Endometrial microvascular endothelial cells (primary cell): Measurements from ENCODE around the gene SLC9A3. TPM values are rescaled to one million over a fixed set of nuclear protein-coding genes. Genes with fewer than 3 reads are reported as not detected.

Source experiments
- in situ Hi-C: cut with HindIII; loops from 2 replicates; pipeline ENCODE4 v1.10.0; 2017; ENCODE audit warnings: low sequenced_read_pairs, low pct_unique_long_range_greater_than_20kb; ENCODE audit errors: inconsistent ontology term
- total RNA-seq: library from RNA; depleted of rRNA; stranded (reverse); fragments of >200 nt; gene quantifications from one replicate; pipeline ENCODE4 v1.2.3, GENCODE V29; 2015; ENCODE audit errors: inconsistent ontology term

SLC9A3 gene
- total RNA-seq, 1 donor from 2014 or later, result 2.0 TPM

GRCh38 chr5:430214-430925 lies 93.9 kb downstream of the SLC9A3 start:
- in situ Hi-C loops, result no loop called here

DNA sequence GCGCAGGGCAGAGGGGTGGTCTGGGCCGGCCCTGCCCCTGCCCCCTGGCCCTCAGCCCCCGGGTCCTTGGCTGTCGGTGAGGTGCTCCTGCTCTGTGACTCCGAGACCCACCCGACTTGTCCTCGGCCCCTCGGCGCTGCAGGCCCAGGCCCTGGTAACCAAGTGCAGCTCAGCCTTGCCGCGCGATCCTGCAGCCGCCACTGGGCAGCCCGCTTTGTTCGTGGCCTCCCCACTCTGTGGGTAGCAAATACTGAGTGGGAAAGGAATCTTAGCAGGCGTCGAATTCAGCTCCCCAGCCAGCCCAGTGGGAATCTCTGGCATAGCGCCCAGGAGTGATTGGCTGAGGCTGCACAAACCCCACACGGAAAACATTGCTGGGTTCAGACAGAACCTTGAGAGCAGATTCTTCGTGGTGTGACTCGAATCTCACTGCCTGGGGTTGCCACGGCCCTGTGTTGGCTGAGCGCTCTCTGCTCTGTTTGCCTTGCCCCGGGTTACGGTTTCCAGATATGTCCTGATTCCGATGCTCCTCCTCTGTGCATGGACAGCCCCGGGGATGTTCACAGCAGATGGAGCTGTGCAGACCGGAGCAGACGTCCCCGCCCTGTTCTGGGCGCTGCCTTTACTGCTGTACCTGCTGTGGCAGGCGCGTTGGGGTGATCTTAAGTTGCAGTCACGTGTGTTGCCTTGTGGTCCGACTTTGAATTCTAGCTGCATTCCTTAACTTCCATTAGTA lies 94.6 kb downstream of the SLC9A3 start:
- in situ Hi-C loops, result no loop called here

DNA sequence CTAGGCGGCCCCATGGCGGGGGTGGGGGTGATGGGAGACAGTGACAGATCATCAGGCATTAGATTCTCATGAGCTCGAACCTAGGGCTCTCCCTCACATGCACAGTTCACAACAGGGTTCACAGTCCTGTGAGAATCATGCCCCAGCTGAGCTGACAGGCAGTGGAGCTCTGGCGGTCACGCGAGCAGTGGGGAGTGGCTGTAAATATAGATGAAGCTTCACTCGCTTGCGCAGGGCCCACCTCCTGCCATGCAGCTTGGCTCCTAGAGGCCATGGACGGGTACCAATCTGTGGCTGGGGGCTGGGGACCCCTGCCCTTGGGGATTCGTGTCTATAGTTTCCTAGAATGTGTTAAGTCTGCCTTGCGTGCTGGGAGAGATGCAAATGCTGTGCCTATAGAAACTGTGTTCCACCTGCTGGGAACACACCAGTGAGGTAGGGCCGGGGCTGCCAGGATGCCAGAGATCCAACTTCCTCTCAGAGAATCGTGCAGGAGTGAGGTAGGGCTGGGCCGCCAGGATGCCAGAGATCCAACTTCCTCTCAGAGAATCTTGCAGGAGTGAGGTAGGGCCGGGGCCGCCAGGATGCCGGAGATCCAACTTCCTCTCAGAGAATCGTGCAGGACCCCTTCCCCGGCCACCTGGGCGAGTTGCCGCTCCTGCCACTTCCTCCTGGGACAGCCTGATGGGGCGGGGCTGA lies 95.3 kb downstream of the SLC9A3 start:
- in situ Hi-C loops, result no loop called here

- in situ Hi-C loops, result no loop called here
Observed at GRCh38 chr5:428219-428618, 96.0 kb downstream of the SLC9A3 start.

DNA sequence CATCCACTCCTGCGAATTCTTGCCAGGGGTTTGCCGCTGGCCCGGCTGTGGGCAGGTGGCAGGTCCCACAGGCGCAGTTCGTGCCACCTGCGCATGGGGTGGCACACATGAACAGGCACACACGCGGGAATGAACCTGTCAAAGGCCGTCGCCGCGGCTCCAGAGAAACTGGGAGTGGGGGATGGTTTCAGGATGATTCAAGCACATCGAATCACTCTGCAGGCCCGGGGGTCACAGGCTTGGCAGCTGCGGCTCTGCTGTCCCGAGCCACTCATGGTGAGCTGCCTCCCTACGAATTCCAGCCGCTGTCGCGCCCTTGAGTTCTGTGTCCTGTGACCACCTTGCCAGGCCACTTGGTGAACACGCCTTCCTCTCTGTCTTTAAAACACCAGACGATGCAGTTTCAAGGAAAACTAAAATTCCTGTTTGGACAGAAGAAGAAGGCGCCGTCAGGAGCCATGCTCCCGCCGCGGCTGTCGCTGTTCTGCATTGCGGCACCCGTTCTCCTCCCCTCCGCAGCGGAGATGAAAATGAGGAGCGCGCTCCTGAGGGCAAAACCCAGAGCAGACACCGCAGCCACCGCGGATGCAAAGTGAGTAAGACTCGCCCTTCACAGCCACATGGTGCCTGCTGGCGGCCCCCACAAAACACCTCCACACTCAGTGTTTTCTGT lies 96.7 kb downstream of the SLC9A3 start:
- in situ Hi-C loops, result no loop called here

GRCh38 chr5:426392-426976 lies 97.8 kb downstream of the SLC9A3 start:
- in situ Hi-C loops, result no loop called here

GRCh38 chr5:425714-426113 lies 98.5 kb downstream of the SLC9A3 start:
- in situ Hi-C loops, result no loop called here

GRCh38 chr5:424301-425110 lies 99.7 kb downstream of the SLC9A3 start:
- in situ Hi-C loops, result no loop called here

GRCh38 chr5:423626-424261 lies 100.5 kb downstream of the SLC9A3 start:
- in situ Hi-C loops, result no loop called here

DNA sequence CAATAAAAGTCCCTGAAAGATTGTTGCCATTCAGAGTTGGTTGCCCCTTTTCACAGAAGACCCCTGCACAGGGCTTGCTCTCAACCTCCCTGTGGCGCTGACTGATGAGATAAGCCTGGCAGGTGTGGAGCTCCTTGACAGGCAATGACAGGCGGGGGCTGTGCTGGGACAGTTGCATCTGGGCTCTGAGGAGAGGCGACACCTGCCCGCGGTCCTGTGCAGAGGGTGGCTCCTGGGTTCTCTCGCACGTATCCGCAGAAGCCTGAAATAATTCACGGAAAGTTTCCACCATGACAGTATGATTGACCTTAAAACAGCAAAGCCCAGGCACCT lies 101.0 kb downstream of the SLC9A3 start:
- in situ Hi-C loops, result no loop called here

- in situ Hi-C loops, result no loop called here
Observed at GRCh38 chr5:422323-423232, 101.7 kb downstream of the SLC9A3 start.

DNA sequence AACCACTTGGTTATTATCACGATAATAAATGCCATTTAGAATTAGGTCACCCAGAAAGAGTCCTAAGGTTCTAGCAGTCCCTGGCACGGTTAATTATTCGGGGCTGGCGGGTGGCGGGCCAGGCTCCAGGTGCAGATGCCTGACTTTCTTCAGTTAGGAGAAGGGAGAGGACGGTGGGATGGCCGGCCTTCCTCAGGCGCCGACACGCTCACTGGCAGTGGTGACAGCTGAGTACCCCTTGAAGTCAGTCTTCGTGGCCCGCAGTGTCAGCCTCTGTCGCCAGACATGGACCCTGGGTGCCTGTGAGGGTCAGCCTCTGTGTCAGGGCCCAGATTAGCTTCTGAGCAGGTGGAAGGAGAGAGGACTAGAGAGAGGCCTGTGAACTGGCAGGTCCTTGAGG lies 102.3 kb downstream of the SLC9A3 start:
- in situ Hi-C loops, result no loop called here

DNA sequence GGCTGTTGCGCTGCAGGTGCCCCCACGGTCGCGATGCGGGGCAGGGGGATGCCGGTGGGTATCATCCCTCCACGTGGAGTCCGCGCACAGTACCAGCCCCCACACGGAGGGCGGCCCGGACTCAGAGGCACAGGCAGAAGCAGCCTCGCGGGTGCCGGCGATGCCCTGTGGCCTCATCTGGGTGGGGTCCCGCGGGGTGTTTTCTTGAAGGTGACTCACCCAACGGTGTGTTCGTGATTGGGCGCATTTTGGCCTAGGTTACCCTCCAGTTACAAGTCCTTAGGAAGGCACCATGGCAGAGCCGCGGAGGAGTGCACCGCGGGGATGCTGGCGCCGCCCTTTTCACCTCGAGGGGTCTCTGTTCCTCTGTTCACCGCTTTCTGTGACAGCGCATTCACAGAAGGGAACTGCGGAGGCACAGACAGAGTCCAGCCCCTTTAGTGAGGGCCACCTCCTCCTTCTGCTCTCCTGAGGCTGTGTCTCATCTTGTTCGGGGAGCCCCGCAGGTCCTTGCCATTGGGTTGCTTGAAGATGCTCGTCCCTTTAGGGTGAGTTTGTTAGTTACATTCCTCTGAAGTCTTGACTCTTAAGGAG lies 102.9 kb downstream of the SLC9A3 start:
- in situ Hi-C loops, result no loop called here

DNA sequence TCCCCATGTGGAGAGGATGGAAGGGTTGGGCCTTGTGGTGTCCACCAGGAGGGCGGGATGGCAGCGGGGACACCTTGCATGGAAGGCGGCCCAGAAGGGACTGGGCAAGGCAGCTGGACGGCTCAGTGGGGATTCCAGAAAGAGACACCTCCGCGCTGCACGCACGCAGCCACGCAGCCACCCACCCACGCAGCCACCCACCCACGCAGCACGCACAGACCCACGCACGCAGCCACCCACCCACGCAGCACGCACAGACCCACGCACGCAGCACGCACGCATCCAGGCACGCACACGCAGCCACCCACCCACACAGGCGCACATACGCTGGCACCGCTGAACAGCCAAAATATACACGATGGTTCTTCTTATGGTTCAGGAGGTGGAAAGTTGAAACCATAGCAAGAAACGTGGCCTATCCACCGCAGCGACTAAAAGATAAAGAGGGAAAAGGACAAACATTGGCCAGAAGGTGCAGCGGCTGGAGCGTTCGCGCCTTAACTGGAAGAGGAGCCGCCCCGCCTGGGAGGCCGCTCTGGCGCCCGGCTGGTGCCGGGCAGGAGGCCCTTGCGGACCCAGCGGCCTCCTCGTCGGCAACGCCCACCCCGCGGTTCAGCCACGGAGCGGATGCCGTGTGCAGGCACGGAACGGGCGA lies 103.5 kb downstream of the SLC9A3 start:
- in situ Hi-C loops, result no loop called here
